GM19239 (cell line): ENCODE data around the gene CAPZB.
A peak's percentile ranks its signal among the peaks of the same experiment; 100 is the strongest.
"Not testable (repeated sequence)": the region's sequence is repeated elsewhere in the genome, so short reads cannot be mapped to it uniquely, and the experiment has no call there.

Experiments
- DNase-seq: peaks from one replicate; pipeline ENCODE4 v3.0.0; 2011; ENCODE audit warnings: low spot score; ENCODE audit not compliant: insufficient read length
- FAIRE-seq: peaks from 2 replicates; lab custom pipeline; 2011; peaks lifted over from hg19 to GRCh38; lab: Jason Lieb, UNC

CAPZB gene

DNA sequence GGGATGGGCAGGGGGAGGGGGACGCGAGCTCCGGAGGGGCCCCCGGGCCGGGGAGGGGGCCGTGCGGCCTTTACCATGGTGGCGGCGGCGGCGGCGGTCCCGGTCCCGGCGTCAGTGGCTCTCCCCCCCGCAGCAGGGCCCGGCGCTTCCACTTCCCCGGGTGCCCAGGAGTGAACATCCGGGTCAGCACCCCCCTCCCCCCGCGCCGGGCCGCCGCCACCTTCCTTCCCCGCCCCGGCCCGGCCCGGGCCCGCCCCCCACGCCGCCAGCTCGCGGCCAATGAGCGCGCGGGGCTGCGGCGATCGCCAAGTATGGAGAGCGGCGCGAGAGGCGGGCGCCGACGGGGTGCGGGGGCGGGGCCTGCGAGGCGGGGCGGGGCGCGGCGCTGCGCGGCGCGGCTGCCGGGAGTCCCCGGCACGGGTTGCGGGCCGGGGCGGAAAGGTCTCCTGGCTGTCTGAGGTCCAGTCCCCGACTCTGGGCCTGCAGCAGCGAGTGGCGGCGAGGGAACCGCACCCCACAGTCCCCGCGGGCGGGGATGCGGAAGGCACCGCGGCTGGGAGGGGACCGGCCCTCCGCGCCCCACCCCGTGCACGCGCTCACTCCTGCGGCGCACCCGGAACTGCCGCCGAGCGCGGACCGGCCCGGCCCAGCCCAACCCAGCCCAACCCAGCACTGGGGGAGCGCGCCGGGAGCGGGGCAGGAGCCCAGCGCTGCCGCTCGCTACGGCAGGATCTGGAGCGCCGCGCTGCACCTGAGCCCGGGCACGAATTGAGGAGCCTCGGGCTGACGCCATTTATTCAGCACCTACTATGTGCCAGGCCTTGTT lies at the start of gene CAPZB:
CAPZB (minus strand) TSS at position 178 of the 826 bp plus-strand sequence; CDS start at position 77, 101 bp downstream.
- DNase-seq (peak; percentile 95), FAIRE-seq (peak; percentile 75)

DNA sequence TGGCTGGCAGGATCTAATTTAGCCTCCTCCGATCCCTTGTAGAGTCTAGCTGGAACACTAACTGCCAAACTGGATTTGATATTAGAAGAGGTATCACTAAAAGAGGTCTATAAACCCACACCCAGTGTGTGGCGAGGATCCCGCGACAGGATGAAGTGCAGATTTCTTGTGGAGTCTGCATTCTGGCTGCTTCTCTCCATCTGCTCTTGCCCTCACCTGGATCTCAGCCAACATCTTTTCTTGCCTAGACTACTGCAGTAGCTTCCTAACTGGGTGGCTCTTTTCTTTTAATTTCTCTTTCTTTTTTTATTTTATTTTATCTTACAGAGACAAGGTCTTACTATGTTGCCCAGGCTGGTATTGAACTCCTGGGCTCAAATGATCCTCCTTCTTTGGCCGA lies 48.9 kb upstream of the CAPZB start:
- no peak for FAIRE-seq

DNA sequence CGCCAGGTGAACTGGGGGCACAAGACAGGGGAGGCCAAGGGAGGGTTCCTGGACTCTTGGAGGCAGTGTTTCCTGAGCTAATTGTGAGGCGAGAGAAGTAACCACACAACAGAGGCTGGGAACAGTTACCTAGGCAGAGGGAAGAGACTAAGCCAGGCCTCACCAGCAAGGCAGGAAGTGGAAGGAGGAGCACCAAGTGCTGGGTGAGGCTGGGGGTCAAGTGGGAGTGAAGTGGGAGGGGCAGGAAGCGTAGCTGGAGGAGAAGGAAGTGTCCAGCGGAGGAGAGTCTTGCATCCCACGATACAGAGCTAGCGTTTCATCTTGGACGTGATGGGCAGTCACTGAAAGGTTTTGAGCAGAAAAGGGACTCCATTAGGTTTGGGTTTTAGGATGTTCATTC lies 48.3 kb upstream of the CAPZB start:
- FAIRE-seq = no peak
- DNase-seq = no peak

More for the DNA sequence above, 48.9 kb upstream of the CAPZB start:
- DNase-seq = no peak

DNA sequence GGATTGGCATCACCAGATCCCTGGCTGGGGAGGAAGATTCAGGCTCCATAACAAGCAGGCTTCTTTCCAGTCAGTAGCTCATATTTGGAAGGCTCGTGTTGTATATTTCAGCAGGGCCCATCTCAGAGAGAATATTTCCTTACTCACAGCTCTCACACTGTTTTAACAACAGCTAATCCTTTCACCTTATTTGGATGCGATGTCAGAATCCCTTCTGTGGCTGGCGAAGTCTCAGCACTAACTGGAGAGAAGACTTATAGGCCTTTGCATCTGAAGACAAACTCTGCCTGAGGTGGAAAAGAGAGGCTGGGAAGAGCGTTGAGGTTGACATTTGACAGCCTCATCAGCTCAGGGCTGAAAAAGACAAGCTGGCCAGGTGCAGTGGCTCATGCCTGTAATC lies 47.2 kb upstream of the CAPZB start:
- FAIRE-seq = no peak
- no peak for DNase-seq

DNA sequence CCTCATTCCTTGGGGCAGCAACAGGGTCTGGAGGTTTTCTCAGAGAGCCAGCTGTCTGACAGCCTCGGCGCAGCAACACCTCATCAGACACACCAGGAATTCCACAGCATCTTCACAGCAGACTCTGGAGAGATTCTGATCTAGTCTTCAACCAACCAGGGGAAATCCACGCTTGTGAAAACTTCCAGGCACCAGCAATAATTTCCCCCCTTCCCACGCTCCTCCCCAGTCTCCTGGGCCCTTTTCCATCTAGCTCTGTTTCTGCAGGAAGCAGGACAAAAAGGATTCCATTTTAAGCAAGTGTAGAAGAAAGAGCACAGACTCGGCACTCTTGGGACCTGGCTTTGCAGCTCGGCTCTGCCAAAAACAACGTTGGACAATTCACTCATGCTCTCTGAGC lies 44.3 kb upstream of the CAPZB start:
- FAIRE-seq (no peak), DNase-seq (no peak)

DNA sequence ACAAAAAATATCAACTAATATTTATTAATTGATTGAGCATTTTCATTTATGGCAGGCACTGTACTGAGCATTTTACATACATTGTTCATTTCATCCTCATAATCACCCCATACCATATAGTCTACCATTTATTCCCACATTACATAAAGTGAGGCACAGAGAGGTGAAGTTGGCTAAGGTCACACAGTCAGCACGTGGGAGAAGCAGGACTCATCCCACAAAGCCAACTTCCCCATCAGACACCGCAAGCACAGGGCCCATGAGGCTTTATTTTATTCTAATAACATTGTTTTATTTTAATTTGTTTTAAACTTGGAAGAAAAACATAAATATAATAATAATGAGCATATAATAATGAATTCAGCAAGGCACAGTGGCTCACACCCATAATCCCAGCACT lies 43.1 kb upstream of the CAPZB start:
- no peak for DNase-seq
- no peak for FAIRE-seq

DNA sequence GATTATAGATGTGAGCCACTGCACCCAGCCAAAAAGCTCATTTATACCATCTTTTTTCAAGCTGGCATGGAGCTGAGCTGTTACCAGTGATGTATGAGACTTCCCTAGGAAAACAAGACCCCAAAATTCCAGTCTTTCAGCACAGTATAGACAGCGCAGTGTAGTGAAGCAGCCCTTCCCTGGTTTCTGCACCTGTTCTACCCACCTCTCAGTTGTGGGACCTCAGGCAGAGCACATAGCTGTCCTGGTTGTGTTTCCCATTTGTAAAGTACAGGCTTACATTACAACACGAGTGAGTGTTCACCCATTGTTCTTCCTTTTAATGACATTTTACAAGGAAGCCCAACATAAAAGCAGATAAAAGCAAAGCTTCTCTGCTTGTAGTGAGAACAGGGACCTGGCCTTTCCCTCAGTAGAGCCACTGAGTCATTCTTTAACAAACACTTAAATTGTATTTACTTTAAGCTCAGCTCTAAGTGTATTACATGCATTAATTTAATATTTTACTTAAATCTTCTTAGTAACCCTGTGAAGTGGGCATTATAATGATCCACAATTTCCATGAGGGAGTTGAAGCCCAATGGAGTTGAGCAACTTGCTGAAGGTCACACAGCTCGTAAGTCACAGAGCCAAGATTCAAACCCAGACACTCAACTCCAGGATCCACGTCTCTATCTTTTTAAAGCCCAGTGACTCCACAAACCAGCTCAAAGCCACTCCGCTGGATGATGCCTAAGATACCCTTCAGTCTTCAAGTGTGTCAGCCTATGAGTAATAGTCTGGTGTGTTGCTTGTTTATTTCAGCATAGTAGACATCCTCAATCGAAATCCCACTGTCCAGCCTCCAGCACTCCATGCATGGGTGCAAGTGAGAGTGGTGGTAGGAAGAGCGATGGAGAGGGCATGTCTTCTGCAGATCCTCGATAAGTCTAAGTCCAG lies 40.5 kb upstream of the CAPZB start:
- FAIRE-seq (no peak), DNase-seq (no peak)

DNA sequence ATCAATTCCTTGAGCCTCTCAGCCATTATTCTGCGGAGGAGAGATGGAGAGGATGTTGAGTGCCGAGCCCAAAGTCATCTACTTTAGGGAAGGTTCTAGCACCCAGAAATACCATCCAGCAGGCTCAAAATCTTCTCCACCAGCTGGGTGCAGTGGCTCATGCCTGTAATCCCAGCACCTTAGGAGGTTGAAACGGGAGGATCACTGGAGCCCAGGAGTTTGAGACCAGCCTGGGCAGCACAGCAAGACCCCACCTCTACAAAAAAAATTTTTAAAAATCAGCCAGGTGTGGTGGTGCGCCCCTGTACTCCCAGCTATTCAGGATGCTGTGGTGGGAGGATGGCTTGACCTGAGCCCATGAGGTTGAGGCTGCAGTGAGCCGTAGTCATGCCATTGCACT lies 39.5 kb upstream of the CAPZB start:
- FAIRE-seq (no peak), DNase-seq (no peak)

DNA sequence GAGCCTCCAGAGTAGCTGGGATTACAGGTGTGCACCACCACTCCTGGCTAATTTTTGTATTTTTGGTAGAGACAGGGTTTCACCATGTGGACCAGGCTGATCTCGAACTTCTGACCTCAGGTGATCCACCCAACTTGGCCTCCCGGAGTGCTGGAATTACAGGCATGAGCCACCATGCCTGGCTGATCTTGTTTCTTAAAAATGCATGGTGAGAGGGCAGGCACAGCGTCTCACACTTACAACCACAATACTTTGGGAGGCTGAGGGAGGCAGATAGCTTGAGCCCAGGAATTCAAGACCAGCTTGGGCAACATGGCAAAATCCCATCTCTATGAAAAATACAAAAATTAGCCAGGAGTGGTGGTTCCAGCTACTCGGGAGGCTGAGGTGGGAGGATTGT lies 37.2 kb upstream of the CAPZB start:
- FAIRE-seq, DNase-seq: not testable (repeated sequence)

DNA sequence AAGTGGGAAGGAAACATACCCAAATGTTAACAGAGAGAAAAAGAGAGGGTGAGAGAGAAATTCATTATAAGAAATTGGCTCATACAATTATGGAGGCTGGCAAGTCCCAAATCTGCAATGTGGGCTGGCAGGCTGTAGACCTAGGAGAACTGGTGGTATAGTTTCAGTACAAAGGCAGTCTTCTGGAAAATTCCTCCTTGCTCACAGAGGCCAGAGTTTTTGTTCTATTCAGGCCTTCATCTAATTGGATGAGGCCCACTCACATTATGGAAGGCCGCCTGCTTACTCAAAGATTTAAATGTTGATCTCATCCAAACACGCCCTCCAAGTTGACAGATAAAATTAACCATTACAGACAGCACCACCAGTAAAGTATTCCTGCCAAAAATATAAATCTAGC lies 36.1 kb upstream of the CAPZB start:
- FAIRE-seq (no peak), DNase-seq (no peak)

DNA sequence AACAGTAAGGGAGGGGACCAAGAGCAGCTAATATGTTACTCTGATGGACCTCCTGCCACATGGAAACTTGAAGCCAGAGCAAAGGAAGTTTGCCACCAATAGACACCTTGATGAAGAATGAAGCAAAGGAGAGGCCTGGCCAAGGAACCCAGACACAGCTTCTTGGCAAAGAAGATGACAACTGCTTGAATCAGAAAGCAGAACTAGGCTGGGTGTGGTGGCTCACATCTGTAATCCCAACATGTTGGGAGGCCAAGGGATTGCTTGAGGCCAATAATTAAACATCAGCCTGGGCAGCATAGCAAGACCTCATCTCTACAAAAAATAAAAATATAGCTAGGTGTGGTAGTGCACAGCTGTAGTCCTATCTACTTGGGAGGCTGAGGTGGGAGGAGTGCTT lies 31.7 kb upstream of the CAPZB start:
- DNase-seq = no peak
- FAIRE-seq = no peak

DNA sequence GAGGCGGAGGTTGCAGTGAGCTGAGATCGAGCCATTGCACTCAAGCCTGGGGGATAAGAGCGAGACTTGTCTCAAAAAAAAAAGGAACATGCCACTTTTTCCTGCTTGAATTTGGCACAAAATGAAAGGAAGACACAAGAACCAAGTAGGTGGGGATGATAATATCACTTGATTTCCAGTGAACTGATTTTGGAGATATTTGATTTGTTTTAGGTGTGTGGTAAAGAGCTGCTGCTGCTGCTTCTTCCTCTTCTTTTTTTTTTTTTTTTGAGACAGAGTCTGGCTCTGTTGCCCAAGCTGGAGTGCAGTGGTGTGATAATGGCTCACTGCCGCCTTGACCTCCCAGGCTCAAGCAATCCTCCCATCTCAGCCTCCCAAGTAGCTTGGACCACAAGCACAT lies 29.9 kb upstream of the CAPZB start:
- FAIRE-seq = no peak

DNA sequence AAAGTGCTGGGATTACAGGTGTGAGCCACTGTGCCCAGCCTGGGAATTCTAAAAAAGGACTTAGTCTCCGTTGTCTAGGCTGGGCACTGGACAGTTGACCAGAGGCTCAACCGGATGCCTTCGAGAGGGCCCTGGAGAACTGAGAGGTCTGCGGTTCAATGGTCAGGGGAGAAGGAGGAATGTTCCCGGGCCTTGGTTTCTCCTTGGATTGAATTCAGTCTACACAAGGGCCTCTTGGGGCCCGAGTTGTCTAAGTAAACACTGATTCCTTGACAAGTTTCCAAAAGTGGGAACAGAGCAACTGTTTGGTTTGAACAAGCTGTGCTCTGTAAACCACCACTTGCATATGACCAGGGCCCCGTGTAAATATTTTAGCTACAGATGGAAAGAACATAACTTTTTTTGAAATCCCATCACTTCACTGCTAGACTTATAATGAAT lies 29.1 kb upstream of the CAPZB start:
- FAIRE-seq = no peak

More for the DNA sequence above, 29.9 kb upstream of the CAPZB start:
- no peak for DNase-seq

DNA sequence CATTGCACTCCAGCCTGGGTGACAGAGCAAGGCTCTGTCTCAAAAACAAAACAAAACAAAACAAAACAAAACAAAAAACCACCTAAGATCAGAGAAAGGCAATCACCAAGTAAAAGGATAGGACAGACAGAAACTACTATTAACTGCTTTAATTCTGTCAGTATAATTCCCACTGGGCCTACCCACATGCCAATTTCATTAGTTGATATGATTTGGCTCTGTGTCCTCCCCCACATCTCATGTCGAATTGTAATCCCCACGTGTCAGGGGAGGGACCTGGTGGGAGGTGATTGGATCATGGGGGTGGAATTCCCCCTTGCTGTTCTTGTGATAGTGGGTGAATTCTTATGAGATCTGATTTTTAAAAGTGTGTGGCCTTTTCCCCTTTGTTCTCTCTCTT lies 27.2 kb upstream of the CAPZB start:
- DNase-seq (no peak), FAIRE-seq (no peak)

More for the DNA sequence above, 29.1 kb upstream of the CAPZB start:
- DNase-seq = no peak

DNA sequence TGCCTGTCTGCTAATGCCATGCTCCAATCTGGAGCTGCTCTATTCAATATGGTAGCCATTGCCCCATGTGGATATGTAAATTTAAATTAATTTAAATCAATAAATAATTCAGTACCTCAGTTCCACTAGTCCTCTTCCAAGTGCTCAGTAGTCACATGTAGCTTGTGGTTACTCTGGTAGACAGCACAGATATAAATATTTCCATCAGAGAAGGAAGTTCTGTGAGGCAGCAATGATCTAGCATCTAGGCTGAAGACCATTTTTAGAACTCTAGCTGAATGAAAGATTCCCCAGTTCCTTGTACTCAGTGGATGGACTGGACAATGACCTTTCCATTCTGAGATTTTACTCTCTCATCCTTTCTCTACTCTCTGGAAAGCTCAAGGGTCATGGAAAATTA lies 25.8 kb upstream of the CAPZB start:
- FAIRE-seq = no peak
- DNase-seq = no peak

DNA sequence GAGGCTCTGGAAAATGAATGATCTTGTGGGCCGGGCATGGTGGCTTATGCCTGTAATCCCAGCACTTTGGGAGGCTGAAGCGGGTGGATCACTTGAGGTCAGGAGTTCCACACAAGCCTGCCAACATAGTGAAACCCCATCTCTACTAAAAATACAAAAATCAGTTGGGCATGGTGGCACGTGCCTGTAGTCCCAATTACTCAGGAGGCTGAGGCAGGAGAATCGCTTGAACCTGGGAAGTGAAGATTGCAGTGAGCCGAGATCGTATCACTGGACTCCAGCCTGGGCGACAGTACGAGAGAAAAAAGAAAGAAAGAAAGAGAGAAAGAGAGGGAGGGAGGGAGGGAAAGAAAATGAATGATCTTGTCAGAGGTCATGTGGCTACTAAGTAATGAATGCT lies 24.3 kb upstream of the CAPZB start:
- not testable (repeated sequence) for DNase-seq, FAIRE-seq

DNA sequence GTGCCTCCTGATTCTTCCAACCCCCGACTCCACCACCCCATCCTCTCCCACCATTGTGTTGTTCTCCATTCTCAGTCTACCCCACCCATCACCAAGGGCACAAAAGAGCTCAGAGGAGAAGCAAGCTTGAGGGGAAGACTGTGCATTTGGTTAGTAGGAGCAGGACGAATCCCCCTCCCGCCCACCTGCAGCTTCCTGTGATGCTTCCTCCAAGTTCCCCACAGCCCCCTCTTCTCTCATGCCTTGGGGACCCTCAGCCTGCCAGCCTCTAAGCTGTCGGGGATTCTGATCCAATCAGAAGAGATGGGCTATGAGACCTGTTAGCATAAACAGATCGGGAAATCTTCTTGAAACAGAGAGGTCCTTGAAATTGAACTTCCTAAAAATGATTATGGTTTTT lies 22.2 kb upstream of the CAPZB start:
- no peak for DNase-seq
- no peak for FAIRE-seq

DNA sequence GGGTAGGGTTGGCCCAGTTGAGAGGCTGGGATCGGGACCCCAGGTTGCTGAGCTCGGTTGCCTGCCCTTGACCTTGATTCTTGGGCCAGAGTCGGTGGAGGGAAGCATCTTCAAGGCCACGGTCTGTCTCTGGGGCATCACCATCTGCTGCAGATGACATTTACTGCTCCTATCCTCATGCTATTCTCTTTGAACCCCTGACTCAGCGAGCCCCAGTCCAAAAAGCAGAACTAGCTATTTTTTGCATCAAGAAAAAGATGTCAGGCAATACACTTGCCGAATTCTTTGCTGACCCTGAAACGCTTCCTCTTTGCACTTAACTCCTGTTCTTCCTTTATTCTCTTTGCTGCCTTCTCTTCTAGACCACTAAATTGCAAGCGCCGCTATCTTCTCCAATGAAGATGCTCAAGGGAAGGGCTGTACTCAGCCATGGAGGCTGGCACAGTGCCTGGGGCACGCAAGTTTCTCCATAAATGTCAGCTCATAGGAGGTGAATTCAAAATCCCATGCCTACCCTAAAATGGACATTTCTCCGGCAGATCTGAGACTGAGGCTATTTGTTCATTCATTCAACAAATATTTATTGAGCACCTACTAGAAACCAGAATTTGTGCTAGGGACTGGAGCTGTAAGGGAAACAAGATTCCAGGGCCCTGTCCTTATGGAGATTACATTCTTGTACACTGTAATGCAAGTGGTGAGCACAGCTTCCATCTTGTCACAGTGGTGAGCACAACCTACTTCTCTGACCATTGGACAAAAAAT lies 20.5 kb upstream of the CAPZB start:
- FAIRE-seq (no peak), DNase-seq (no peak)

DNA sequence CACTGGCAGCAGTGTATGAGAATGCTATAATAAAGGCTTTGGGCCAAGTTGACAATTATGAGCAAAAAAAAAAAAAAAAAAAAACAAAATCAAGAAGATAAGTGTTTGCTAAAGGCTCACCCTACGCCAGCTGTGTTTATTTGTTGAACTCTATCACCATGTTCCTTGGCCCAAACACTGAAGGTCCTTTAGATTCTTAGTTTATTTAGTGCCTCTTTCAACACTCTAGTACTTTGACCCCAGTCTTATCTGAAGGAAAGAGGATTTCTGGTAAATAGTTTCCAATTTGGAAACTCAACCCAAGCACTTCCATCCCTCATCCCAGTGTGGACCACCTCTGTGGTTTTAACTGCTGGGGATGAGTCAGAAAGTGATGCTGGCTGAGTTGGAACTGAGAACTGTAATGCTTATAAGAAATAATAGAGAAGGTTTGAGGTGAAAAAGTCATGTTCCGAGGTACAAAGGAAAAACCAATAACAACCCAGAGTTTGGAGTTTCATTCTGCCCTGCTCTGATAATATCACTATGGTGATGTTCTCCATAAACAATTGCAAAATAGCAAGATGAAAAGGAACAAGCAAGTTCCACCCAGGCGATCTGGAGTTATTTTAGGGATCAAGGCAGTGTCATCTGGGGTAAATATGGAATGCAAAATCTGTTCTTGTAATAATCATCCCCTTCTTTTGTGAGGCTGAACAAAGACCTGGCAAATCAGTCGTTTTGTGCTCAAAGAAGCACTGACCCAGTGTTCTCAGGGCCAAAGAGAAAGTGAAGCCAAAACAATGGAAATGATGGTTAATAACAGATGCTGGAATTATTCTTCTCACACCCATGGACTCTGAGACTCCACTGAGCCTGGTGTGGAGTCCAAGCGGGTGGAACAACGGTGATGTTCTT lies 19.7 kb upstream of the CAPZB start:
- no peak for FAIRE-seq
- DNase-seq = no peak
